ENCODE data around the gene CCDC54. TPM values are rescaled to one million over a fixed set of nuclear protein-coding genes. Genes with fewer than 3 reads are reported as not detected.

Gene CCDC54
- total RNA-seq, 1 experiment from 2014 or later: not detected

GRCh38 chr3:107382631-107383030, 5.4 kb downstream of the CCDC54 start:
- Histone ChIP-seq H3K23me2 (ENCODE audit: insufficient read length, low read depth, low read length, poor library complexity, severe bottlenecking) (no peaks in the 10 kb centered on the region), H2BK5ac (ENCODE audit: insufficient read length, low read length) (no peak overlapping the region), H2BK20ac (ENCODE audit: low read depth, low read length, poor library complexity, severe bottlenecking) (no peak overlapping the region), H3K4ac (ENCODE audit: low read depth, low read length) (no peak overlapping the region), H3K4me2 (ENCODE audit: insufficient read depth, insufficient read length, low read length) (no peak overlapping the region), H3K9me3 (ENCODE audit: control insufficient read depth, low read depth, low read length) (no peaks in the 10 kb centered on the region), H2BK15ac (ENCODE audit: low read depth, low read length) (no peak overlapping the region), H3K27ac (ENCODE audit: insufficient read length, low read depth, low read length) (no peak overlapping the region), H3T11ph (ENCODE audit: low read length) (no peak overlapping the region), H4K8ac (replicated peaks; ENCODE audit: insufficient read length, low read depth, low read length) (no peak overlapping the region), H3K23ac (ENCODE audit: insufficient read length, low read depth, low read length) (no peak overlapping the region), H3K9ac (ENCODE audit: extremely low read depth, insufficient read length, low read length) (no peak overlapping the region), H2BK120ac (ENCODE audit: low read depth, low read length, poor library complexity, severe bottlenecking) (no peak overlapping the region), H4K20me1 (ENCODE audit: control insufficient read depth, insufficient read depth, insufficient read length) (no peaks in the 10 kb centered on the region), H3K79me1 (ENCODE audit: insufficient read depth, low read depth, low read length, poor library complexity, severe bottlenecking) (no peaks in the 10 kb centered on the region), H2AFZ (ENCODE audit: low read length) (no peak overlapping the region), H2AK5ac (ENCODE audit: insufficient read length, low read length) (no peak overlapping the region), H3K79me2 (ENCODE audit: insufficient read depth, low read length) (no peaks in the 10 kb centered on the region), H3K18ac (ENCODE audit: insufficient read length, low read depth, low read length) (no peak overlapping the region), H4K91ac (ENCODE audit: insufficient read length, low read depth, low read length) (no peak overlapping the region), H2BK12ac (ENCODE audit: insufficient read length, low read depth, low read length) (no peak overlapping the region), H4K5ac (ENCODE audit: insufficient read length, low read depth, low read length) (no peak overlapping the region), H3K56ac (ENCODE audit: insufficient read length, low read depth, low read length) (no peak overlapping the region), H3K14ac (ENCODE audit: insufficient read depth, low read length) (no peak overlapping the region), H3K4me1 (ENCODE audit: insufficient read depth, low read length) (peaks cover 11% of the 10 kb centered on the region), H3K27me3 (ENCODE audit: insufficient read depth, low read length) (no peaks in the 10 kb centered on the region)
- H3K9me3 Mint-ChIP-seq: no peaks in the 10 kb centered on the region; a peak in 1 of 5 replicates
- TF ChIP-seq, protein P1, sequence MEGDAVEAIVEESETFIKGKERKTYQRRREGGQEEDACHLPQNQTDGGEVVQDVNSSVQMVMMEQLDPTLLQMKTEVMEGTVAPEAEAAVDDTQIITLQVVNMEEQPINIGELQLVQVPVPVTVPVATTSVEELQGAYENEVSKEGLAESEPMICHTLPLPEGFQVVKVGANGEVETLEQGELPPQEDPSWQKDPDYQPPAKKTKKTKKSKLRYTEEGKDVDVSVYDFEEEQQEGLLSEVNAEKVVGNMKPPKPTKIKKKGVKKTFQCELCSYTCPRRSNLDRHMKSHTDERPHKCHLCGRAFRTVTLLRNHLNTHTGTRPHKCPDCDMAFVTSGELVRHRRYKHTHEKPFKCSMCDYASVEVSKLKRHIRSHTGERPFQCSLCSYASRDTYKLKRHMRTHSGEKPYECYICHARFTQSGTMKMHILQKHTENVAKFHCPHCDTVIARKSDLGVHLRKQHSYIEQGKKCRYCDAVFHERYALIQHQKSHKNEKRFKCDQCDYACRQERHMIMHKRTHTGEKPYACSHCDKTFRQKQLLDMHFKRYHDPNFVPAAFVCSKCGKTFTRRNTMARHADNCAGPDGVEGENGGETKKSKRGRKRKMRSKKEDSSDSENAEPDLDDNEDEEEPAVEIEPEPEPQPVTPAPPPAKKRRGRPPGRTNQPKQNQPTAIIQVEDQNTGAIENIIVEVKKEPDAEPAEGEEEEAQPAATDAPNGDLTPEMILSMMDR (conservative IDR thresholded peaks at IDR 0.05): no peak
- no CpG with 5 or more reads among the region's 4 CpGs for WGBS (ENCODE audit: extremely low coverage, insufficient read length, low lambda C conversion rate)
- H3K27me3 Mint-ChIP-seq (ENCODE audit: low read depth): no peaks in the 10 kb centered on the region; the same call in 1 of the 2 replicates
- no peak overlapping the region for H3K4me3 Mint-ChIP-seq
- no peaks in the 10 kb centered on the region; a peak in 1 of 7 replicates for H3K36me3 Mint-ChIP-seq (ENCODE audit: insufficient read depth in 1 of 3, low read depth in 3 of 3)
- H3K27ac Mint-ChIP-seq: no peak overlapping the region
- DNase-seq: no peak
- H3K4me1 Mint-ChIP-seq: peaks cover 41 to 42% of the 10 kb centered on the region in 2 experiments

All from H9 (cell line).